Erythroblast (primary cell): ENCODE results near the gene PRG3.

Experiments
- DNase-seq, 2 experiments: peaks; one replicate each; lab custom pipeline; 2025; lab: John Stamatoyannopoulos, UW
- GATA1 ChIP-seq: IDR thresholded peaks from 2 replicates; pipeline ENCODE4 v1.6.1; 2011; ENCODE audit warnings: low read depth, mild to moderate bottlenecking, control low read depth, low read length, moderate library complexity
- POLR2A ChIP-seq: IDR thresholded peaks from 2 replicates; pipeline ENCODE4 v1.6.1; 2011; ENCODE audit warnings: mild to moderate bottlenecking, low read length

PRG3 gene

GRCh38 chr11:57380975-57381374 lies at the start of gene PRG3:
Gene PRG3 (minus strand): TSS chr11:57381150. CDS start chr11:57380708, 442 bp downstream.
- TF ChIP-seq GATA1: no peak
- TF ChIP-seq POLR2A: no peak
- no peak for DNase-seq

GRCh38 chr11:57429946-57430345 lies 49.0 kb upstream of the PRG3 start:
- no peak for DNase-seq
- no peak for TF ChIP-seq POLR2A
- no peak for TF ChIP-seq GATA1

GRCh38 chr11:57428643-57429042 lies 47.7 kb upstream of the PRG3 start:
- no peak for TF ChIP-seq GATA1
- no peak for TF ChIP-seq POLR2A
- DNase-seq: peak; percentile 34 to 60

- no peak for TF ChIP-seq GATA1
- TF ChIP-seq POLR2A: no peak
- DNase-seq: no peak
Measured at GRCh38 chr11:57427727-57428082, 46.8 kb upstream of the PRG3 start.

- TF ChIP-seq GATA1 (no peak), POLR2A (peak; percentile 92)
- DNase-seq: peak; percentile 82 to 83
Measured at GRCh38 chr11:57426929-57427726, 46.2 kb upstream of the PRG3 start, which contains the start of gene SLC43A3. Gene SLC43A3 (minus strand): TSS chr11:57427121. CDS start chr11:57426172, 949 bp downstream.

- peak; percentile 68 to 79 for DNase-seq
- TF ChIP-seq POLR2A: no peak
- TF ChIP-seq GATA1: no peak
Measured at GRCh38 chr11:57426439-57426928, 45.5 kb upstream of the PRG3 start.

- peak; percentile 52 to 72 for DNase-seq
- TF ChIP-seq POLR2A (no peak), GATA1 (no peak)
Measured at GRCh38 chr11:57425565-57426438, 44.9 kb upstream of the PRG3 start.

GRCh38 chr11:57424792-57425564 lies 44.0 kb upstream of the PRG3 start:
- TF ChIP-seq POLR2A: peak; percentile 92
- peak; percentile 86 for TF ChIP-seq GATA1
- DNase-seq: peak; percentile 98 to 99

GRCh38 chr11:57424137-57424791 lies 43.3 kb upstream of the PRG3 start:
- TF ChIP-seq POLR2A (no peak), GATA1 (no peak)
- DNase-seq: peak; percentile 42 to 54

- TF ChIP-seq POLR2A (no peak), GATA1 (no peak)
- no peak for DNase-seq
Measured at GRCh38 chr11:57422669-57423068, 41.7 kb upstream of the PRG3 start.

- DNase-seq: no peak
- TF ChIP-seq POLR2A: no peak
- no peak for TF ChIP-seq GATA1
Measured at GRCh38 chr11:57421805-57422204, 40.9 kb upstream of the PRG3 start.

GRCh38 chr11:57421066-57421465 lies 40.1 kb upstream of the PRG3 start:
- DNase-seq: no peak
- TF ChIP-seq POLR2A (peak; percentile 32), GATA1 (no peak)
